GM12873 (cell line): ENCODE data around the gene FARP2.

Experiments
- CTCF ChIP-seq: IDR thresholded peaks from 2 replicates; pipeline ENCODE4 v1.5.1; 2012; ENCODE audit warnings: low read depth, mild to moderate bottlenecking, moderate library complexity, low read length, control low read depth; ENCODE audit not compliant: insufficient read depth; ENCODE audit errors: missing control alignments

FARP2 gene

DNA sequence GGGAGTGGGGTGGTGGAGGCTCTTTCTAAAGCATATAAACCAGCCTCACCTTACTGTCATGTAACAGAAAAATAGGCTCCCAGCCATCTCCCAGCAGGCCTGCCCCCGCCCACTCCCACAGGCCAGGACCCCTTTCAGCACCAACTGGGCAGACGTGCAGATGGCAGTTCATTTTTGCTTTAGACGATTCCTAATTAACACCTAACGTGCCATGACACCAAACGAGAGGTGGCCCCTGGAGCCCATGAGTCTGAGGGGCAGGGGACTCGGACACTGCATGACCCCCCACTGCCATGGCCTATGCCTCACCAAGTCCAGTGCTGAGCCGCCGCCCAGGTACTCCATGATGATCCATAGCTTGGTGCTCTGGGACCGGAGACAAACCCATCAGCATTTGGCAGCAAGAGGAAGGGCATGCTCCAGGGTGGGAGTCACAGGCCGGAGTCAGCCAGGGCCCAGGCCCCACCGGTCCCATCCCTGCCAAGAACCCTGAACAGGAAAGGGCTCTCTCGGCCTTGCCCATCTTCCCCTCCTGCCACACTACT lies 144.4 kb downstream of the FARP2 start:
- no peak for TF ChIP-seq CTCF

DNA sequence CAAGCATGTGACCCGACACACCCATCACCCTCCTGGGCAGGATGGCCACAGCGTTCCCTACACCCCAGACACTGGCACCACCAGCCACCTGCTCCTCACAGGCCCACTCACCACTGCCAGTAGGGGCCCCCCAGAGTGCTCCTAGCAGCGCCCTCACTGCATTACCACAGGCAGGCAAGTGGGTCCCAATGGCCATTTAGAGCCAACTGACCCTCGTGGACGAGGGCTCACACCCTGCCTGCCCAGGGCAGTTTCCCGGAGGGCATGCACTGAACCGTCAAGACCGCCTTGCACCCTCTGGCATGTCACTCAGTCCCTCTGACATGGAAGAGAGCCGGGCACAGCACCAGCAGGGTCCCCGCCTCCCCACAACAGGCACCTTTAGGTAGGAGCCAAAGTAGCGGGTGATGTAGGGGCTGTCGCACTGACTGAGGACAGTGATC lies 145.0 kb downstream of the FARP2 start:
- TF ChIP-seq CTCF, result no peak

DNA sequence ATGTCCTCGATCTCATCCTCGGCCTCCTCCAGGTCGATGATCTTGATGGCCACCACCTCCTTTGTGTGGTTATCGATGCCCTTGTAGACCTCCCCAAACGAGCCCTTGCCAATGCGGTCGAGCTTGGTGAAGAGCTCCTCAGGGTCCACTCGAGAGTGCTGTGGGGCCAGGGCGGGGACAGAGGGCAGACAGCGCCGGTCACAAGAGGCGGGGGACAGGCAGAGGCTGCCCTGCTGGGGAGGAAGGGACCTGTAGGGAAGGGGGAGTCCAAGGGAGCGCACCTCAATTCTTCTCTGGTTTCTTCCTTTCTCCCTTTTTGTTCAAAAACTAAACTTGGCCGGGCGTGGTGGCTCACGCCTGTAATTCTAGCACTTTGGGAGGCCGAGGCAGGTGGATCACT lies 145.5 kb downstream of the FARP2 start:
- no peak for TF ChIP-seq CTCF

DNA sequence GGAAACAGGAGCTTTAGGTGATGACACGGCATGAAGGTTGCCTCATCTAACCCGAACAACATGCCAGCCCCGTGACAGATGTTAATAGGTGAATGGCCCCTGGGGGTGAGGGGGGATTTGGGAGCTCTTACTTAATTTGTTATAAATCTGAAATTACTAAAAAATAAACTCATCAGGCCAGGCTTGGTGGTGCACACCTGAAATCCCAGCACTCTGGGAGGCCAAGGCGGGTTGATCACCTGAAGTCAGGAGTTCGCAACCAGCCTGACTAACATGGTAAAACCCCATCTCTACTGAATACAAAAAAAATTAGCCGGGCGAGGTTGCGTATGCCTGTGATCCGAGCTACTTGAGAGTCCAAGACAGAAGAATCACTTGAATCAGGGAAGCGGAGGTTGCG lies 146.2 kb downstream of the FARP2 start:
- TF ChIP-seq CTCF, result no peak

DNA sequence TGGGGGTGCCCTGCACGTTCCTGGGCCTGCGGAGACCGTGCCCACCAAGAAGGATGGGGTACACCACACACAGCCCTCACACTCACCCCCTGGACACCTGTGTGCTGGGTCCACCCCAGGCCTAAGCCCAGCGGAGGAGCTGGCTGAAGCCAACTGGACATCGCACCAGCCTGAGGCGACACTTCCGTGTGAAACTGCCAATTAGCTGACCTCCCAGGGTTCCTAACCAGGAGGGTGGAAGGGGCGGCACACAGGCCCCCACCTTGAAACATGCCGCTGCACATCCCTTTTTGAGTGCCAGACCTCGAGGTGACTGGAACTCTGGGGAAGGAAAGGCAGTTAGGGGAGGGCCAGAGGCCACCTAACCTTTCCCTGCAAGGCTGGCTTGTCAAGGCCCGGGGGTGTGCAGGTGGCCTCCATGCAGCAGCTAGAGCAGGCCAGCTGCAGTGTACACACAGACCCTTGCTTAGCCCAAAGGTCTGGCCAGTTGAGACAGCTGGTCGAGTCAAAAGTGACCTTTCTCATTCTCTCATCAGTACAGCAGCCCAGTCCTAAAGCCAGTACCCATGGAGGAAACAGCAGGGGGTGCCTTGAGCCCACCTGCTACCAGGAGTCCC lies 147.8 kb downstream of the FARP2 start:
- no peak for TF ChIP-seq CTCF

GRCh38 chr2:241505086-241505780 lies 149.1 kb downstream of the FARP2 start:
- TF ChIP-seq CTCF, result no peak

DNA sequence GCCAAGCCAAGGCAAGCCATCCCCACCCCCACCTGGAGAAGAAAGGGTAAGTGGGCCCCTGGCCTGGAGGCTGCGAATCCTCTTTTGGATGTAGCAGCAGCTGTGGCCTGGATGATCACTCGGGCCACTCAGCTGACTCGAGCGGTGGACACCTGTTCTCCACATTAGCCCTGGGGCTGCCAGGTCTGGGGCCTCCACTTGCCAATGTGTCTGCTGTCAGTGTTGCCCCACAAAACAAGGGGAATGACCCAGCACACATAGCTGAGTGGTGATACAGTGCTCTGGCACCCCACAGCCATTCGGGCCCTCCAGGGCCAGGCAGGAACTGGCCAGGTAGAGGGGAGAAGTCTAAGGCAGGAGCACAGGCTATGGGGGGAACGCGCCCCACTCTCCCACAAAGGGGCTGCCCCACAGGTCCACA lies 149.7 kb downstream of the FARP2 start:
- TF ChIP-seq CTCF, result no peak
